Neural progenitor cell (in vitro differentiated cells): ENCODE results near the gene TRABD2B. TPM values are rescaled to one million over a fixed set of nuclear protein-coding genes. Genes with fewer than 3 reads are reported as not detected.

Experiments
- DNase-seq: peaks from one replicate; pipeline ENCODE4 v3.0.0-alpha.2; 2016; ENCODE audit warnings: low spot score
- H2AFZ ChIP-seq: fragments of 200-600 bp; sonication (generic); replicated peaks from 2 replicates; pipeline ENCODE4 v1.6.1; 2016; ENCODE audit warnings: antibody characterized with exemption
- H3F3A ChIP-seq: fragments of 200-600 bp; sonication (generic); 2 replicates; pipeline ENCODE4 v1.6.1; 2016; ENCODE audit warnings: antibody characterized with exemption, low read depth
- H3K27ac ChIP-seq: fragments of 200-600 bp; sonication (generic); 2 replicates; pipeline ENCODE4 v1.5.1; 2016; ENCODE audit warnings: mild to moderate bottlenecking
- H3K27me3 ChIP-seq: fragments of 200-600 bp; sonication (generic); 2 replicates; pipeline ENCODE4 v1.6.1; 2016; ENCODE audit warnings: mild to moderate bottlenecking, moderate library complexity
- H3K36me3 ChIP-seq: fragments of 200-600 bp; sonication (generic); 2 replicates; pipeline ENCODE4 v1.5.1; 2016
- H3K4me1 ChIP-seq: fragments of 200-600 bp; sonication (generic); 2 replicates; pipeline ENCODE4 v1.6.1; 2016; ENCODE audit warnings: mixed run types
- H3K4me2 ChIP-seq: fragments of 200-600 bp; sonication (generic); 2 replicates; pipeline ENCODE4 v1.6.1; 2016
- H3K4me3 ChIP-seq: fragments of 200-600 bp; sonication (generic); 2 replicates; pipeline ENCODE4 v1.5.1; 2016
- H3K79me2 ChIP-seq: fragments of 200-600 bp; sonication (generic); 2 replicates; pipeline ENCODE4 v1.6.1; 2016; ENCODE audit warnings: low read depth
- H3K9ac ChIP-seq: fragments of 200-600 bp; sonication (generic); 2 replicates; pipeline ENCODE4 v1.6.1; 2016
- H3K9me3 ChIP-seq: fragments of 200-600 bp; sonication (generic); 2 replicates; pipeline ENCODE4 v1.5.1; 2016; ENCODE audit warnings: low read depth
- H4K20me1 ChIP-seq: fragments of 200-600 bp; sonication (generic); 2 replicates; pipeline ENCODE4 v1.6.1; 2016; ENCODE audit warnings: low read depth
- H3K27ac Mint-ChIP-seq: 3 replicates; pipeline ENCODE4 v1.8.0; 2021; ENCODE audit warnings: mixed read lengths
- H3K27me3 Mint-ChIP-seq: 2 replicates; pipeline ENCODE4 v1.8.0; 2022; ENCODE audit warnings: low read depth, mild to moderate bottlenecking, inconsistent platforms, moderate library complexity, mixed read lengths; ENCODE audit not compliant: insufficient read depth
- H3K36me3 Mint-ChIP-seq: 3 replicates; pipeline ENCODE4 v1.8.0; 2021; ENCODE audit warnings: mixed read lengths
- H3K4me1 Mint-ChIP-seq: 3 replicates; pipeline ENCODE4 v1.8.0; 2021; ENCODE audit warnings: mixed read lengths
- H3K4me3 Mint-ChIP-seq: 3 replicates; pipeline ENCODE4 v1.8.0; 2021; ENCODE audit warnings: mild to moderate bottlenecking, moderate library complexity, mixed read lengths
- H3K9me3 Mint-ChIP-seq: 3 replicates; pipeline ENCODE4 v1.8.0; 2020; ENCODE audit warnings: mixed read lengths
- CTCF ChIP-seq: fragments of 200-600 bp; sonication (generic); IDR thresholded peaks from 2 replicates; pipeline ENCODE4 v1.5.1; 2017; ENCODE audit warnings: antibody characterized with exemption, mild to moderate bottlenecking
- EZH2 ChIP-seq: fragments of 200-600 bp; sonication (generic); IDR thresholded peaks from 2 replicates; pipeline ENCODE4 v1.6.1; 2017; ENCODE audit warnings: antibody characterized with exemption, mild to moderate bottlenecking, moderate library complexity
- EZH2phosphoT487 ChIP-seq: fragments of 200-600 bp; sonication (generic); IDR thresholded peaks from 2 replicates; pipeline ENCODE4 v1.6.1; 2017; ENCODE audit warnings: antibody characterized with exemption
- total RNA-seq: library from RNA; depleted of rRNA; stranded (reverse); fragments of >200 nt; gene quantifications from 2 replicates; pipeline ENCODE4 v1.2.3, GENCODE V29; 2015; ENCODE audit warnings: low replicate concordance

TRABD2B gene
- total RNA-seq, 1 donor from 2014 or later = 0.09 TPM

GRCh38 chr1:48036710-48037355, 39.6 kb upstream of the TRABD2B start:
- H3K36me3 Mint-ChIP-seq = no peaks in the 10 kb centered on the region
- no peak overlapping the region for H3K4me3 Mint-ChIP-seq
- peaks cover 48% of the 10 kb centered on the region for H3K4me1 Mint-ChIP-seq
- no peak overlapping the region for H3K27ac ChIP-seq
- H3K27me3 Mint-ChIP-seq = peaks cover 7% of the 10 kb centered on the region
- H3K9ac ChIP-seq = no peak overlapping the region
- peaks cover 19% of the 10 kb centered on the region for H3K4me1 ChIP-seq
- no peaks in the 10 kb centered on the region for H3K79me2 ChIP-seq
- no peaks in the 10 kb centered on the region for H3F3A ChIP-seq
- H3K36me3 ChIP-seq = no peaks in the 10 kb centered on the region
- no peak overlapping the region for H2AFZ ChIP-seq
- no peaks in the 10 kb centered on the region for H4K20me1 ChIP-seq
- DNase-seq = no peak
- H3K9me3 ChIP-seq = no peaks in the 10 kb centered on the region
- H3K4me3 ChIP-seq = no peak overlapping the region
- no peaks in the 10 kb centered on the region for H3K27me3 ChIP-seq
- H3K9me3 Mint-ChIP-seq = no peaks in the 10 kb centered on the region
- no peak overlapping the region for H3K4me2 ChIP-seq
- TF ChIP-seq EZH2 = no peak
- no peak for TF ChIP-seq EZH2phosphoT487
- TF ChIP-seq CTCF = no peak
- H3K27ac Mint-ChIP-seq = no peak overlapping the region

GRCh38 chr1:48035371-48036141, 38.4 kb upstream of the TRABD2B start:
- no peaks in the 10 kb centered on the region for H3K27me3 ChIP-seq
- peaks cover 19% of the 10 kb centered on the region for H3K4me1 ChIP-seq
- no peaks in the 10 kb centered on the region for H3K36me3 ChIP-seq
- no peaks in the 10 kb centered on the region for H3F3A ChIP-seq
- Mint-ChIP-seq H3K4me3 (no peak overlapping the region), H3K9me3 (no peaks in the 10 kb centered on the region), H3K36me3 (no peaks in the 10 kb centered on the region), H3K27me3 (peaks cover 6% of the 10 kb centered on the region), H3K27ac (peak overlapping the region; percentile 44), H3K4me1 (peaks cover 44% of the 10 kb centered on the region)
- H3K9me3 ChIP-seq = no peaks in the 10 kb centered on the region
- H3K27ac ChIP-seq = no peak overlapping the region
- no peaks in the 10 kb centered on the region for H4K20me1 ChIP-seq
- peak overlapping the region; percentile 45 for H3K4me2 ChIP-seq
- H3K9ac ChIP-seq = no peak overlapping the region
- no peak for TF ChIP-seq CTCF
- TF ChIP-seq EZH2phosphoT487 = no peak
- no peak for TF ChIP-seq EZH2
- DNase-seq = peak; percentile 31
- no peaks in the 10 kb centered on the region for H3K79me2 ChIP-seq
- H3K4me3 ChIP-seq = no peak overlapping the region
- no peak overlapping the region for H2AFZ ChIP-seq

DNA sequence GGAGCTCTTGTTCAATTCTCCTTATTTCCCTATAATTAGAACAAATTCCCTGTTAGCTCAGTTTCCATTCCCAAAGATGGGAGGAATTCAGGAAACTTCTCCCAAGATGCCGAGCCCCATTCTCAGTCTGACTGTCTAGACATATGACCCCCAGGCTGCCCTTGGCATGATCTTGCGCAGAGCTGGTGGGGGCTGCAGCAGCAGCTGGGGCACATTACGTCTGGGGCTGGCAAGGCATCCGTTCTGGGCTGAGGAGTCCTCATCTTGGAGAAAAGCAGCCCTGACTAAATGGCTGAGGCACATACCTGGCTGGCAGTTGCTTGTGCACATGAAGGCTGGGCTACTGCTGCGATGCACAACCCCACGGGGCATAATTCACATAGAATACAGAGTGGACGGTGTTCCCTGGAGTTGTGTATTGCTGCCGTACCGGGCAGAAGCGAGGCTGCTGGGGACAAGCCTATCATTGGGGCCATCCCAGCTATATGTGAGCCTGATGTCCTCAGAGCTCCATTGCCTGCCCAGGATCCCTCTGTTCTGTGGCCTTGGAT, 36.4 kb upstream of the TRABD2B start:
- Histone ChIP-seq H3K36me3 (no peaks in the 10 kb centered on the region), H3K4me3 (no peak overlapping the region), H2AFZ (no peak overlapping the region), H3K27me3 (no peaks in the 10 kb centered on the region), H3K27ac (no peak overlapping the region), H4K20me1 (no peaks in the 10 kb centered on the region), H3K9me3 (no peaks in the 10 kb centered on the region), H3F3A (no peaks in the 10 kb centered on the region), H3K4me1 (peaks cover 12% of the 10 kb centered on the region), H3K4me2 (no peak overlapping the region), H3K79me2 (no peaks in the 10 kb centered on the region), H3K9ac (no peak overlapping the region)
- no peak for DNase-seq
- Mint-ChIP-seq H3K36me3 (no peaks in the 10 kb centered on the region), H3K27ac (no peak overlapping the region), H3K4me3 (no peak overlapping the region), H3K4me1 (peaks cover 34% of the 10 kb centered on the region), H3K9me3 (no peaks in the 10 kb centered on the region), H3K27me3 (peaks cover 8% of the 10 kb centered on the region)
- TF ChIP-seq EZH2phosphoT487 = no peak
- TF ChIP-seq EZH2 = no peak
- no peak for TF ChIP-seq CTCF
